RWPE2 (cell line): ENCODE data around the gene NKD2.

ENCODE experiments used
- ATAC-seq: fragments of 200-7000 bp; cut with Tn5 transposase; 3 replicates; pipeline ENCODE4 v1.9.1; 2021; ENCODE audit warnings: low read depth
- DNase-seq: peaks from one replicate; pipeline ENCODE4 v3.0.0-alpha.2; 2020; ENCODE audit warnings: low spot score
- H3K27ac ChIP-seq: fragments of 450-650 bp; 2 replicates; pipeline ENCODE4 v1.5.1; 2017; ENCODE audit warnings: mild to moderate bottlenecking; ENCODE audit not compliant: poor library complexity, severe bottlenecking
- H3K27me3 ChIP-seq: fragments of 250-450 bp; sonication (Bioruptor Pico); 2 replicates; pipeline ENCODE4 v1.5.1; 2021; ENCODE audit warnings: mild to moderate bottlenecking, moderate library complexity; ENCODE audit not compliant: insufficient read depth, poor library complexity, severe bottlenecking
- H3K36me3 ChIP-seq: fragments of 250-450 bp; sonication (Bioruptor Pico); 2 replicates; pipeline ENCODE4 v1.5.1; 2020; ENCODE audit warnings: low read depth, mild to moderate bottlenecking, moderate library complexity
- H3K4me1 ChIP-seq: fragments of 250-450 bp; sonication (Bioruptor Pico); 2 replicates; pipeline ENCODE4 v1.5.1; 2021; ENCODE audit warnings: mild to moderate bottlenecking, moderate library complexity; ENCODE audit not compliant: insufficient read depth, poor library complexity, severe bottlenecking
- H3K4me3 ChIP-seq: fragments of 250-450 bp; sonication (Bioruptor Pico); 2 replicates; pipeline ENCODE4 v1.5.1; 2021; ENCODE audit warnings: mild to moderate bottlenecking, moderate library complexity; ENCODE audit not compliant: severe bottlenecking
- H3K9me3 ChIP-seq: fragments of 250-450 bp; sonication (Bioruptor Pico); 2 replicates; pipeline ENCODE4 v1.5.1; 2021; ENCODE audit warnings: mild to moderate bottlenecking, moderate library complexity; ENCODE audit not compliant: severe bottlenecking
- TF ChIP-seq, protein P1 (sequence below): fragments of 450-650 bp; IDR thresholded peaks from one replicate; pipeline ENCODE4 v1.5.1; 2017; ENCODE audit warnings: mild to moderate bottlenecking, moderate library complexity; ENCODE audit not compliant: poor library complexity, severe bottlenecking

The NKD2 gene

DNA sequence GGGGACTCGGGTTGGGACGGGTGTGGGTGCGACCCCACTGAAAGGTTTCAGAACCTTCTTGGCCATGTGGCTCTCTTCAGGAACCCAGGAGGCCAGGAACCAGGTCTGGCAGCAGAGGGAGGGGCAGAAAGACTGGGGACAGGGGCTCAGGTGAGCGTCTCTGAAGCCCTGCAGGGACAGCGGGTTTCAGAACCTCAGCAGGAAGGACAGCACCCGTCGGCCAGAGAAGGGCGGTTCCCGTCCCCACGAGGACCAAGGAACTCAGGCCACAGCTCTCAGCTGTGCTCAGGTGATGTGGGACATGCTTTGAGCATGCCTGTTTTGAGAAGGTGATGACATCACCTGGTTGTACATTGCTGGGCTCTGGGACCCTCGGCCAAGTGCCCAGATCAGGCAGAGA, 77.5 kb downstream of the NKD2 start:
- Histone ChIP-seq H3K9me3 (no peaks in the 10 kb centered on the region), H3K4me1 (no peaks in the 10 kb centered on the region), H3K27me3 (no peaks in the 10 kb centered on the region), H3K27ac (no peak overlapping the region), H3K4me3 (no peak overlapping the region), H3K36me3 (no peaks in the 10 kb centered on the region)
- ATAC-seq: no peak
- no peak for DNase-seq
- TF ChIP-seq, protein P1, sequence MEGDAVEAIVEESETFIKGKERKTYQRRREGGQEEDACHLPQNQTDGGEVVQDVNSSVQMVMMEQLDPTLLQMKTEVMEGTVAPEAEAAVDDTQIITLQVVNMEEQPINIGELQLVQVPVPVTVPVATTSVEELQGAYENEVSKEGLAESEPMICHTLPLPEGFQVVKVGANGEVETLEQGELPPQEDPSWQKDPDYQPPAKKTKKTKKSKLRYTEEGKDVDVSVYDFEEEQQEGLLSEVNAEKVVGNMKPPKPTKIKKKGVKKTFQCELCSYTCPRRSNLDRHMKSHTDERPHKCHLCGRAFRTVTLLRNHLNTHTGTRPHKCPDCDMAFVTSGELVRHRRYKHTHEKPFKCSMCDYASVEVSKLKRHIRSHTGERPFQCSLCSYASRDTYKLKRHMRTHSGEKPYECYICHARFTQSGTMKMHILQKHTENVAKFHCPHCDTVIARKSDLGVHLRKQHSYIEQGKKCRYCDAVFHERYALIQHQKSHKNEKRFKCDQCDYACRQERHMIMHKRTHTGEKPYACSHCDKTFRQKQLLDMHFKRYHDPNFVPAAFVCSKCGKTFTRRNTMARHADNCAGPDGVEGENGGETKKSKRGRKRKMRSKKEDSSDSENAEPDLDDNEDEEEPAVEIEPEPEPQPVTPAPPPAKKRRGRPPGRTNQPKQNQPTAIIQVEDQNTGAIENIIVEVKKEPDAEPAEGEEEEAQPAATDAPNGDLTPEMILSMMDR: no peak

DNA sequence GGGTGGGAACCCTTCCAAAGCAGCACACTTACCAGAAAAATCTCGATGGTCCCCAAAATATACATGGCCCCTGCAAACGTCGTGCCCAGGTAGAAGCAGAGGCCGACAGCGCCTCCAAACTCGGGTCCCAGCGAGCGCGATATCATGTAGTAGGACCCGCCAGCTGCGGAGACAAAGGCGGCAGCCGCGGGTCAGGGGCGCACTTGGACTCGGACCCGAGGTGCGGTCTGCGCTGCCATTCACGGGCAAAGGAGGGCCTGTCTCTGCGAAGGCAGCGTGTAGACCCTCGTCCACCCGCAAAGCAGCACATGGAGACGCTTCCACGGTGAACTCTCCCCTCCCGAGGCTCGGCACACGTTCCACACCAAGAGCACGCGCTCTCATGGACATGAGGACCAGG, 78.3 kb downstream of the NKD2 start:
- DNase-seq (no peak), ATAC-seq (no peak)
- TF ChIP-seq, protein P1: no peak
- Histone ChIP-seq H3K27ac (no peak overlapping the region), H3K4me3 (no peak overlapping the region), H3K9me3 (no peaks in the 10 kb centered on the region), H3K36me3 (no peaks in the 10 kb centered on the region), H3K27me3 (no peaks in the 10 kb centered on the region), H3K4me1 (no peaks in the 10 kb centered on the region)

DNA sequence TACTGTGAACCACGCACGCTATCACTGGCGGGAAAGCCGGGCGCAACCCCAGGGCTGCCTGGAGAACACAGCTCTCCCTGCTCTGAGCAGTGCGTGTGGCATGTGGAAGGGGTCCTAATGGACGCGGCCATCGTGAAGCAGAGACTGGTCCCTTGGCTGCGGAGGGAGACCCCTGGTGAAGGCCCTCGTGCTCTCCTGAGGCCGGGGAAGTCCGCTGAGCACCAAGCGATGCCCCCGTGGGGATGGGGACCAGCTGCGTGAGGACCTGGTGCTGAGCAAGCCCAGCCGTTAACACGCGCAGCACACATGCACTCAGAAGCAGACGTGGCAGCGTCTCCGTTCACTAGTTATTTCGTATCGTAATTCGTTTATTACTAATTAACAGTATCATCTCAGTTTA, 78.8 kb downstream of the NKD2 start:
- H3K4me1 ChIP-seq: no peaks in the 10 kb centered on the region
- no peak overlapping the region for H3K27ac ChIP-seq
- H3K9me3 ChIP-seq: no peaks in the 10 kb centered on the region
- H3K36me3 ChIP-seq: no peaks in the 10 kb centered on the region
- TF ChIP-seq, protein P1: no peak
- no peaks in the 10 kb centered on the region for H3K27me3 ChIP-seq
- DNase-seq (no peak), ATAC-seq (no peak)
- no peak overlapping the region for H3K4me3 ChIP-seq

DNA sequence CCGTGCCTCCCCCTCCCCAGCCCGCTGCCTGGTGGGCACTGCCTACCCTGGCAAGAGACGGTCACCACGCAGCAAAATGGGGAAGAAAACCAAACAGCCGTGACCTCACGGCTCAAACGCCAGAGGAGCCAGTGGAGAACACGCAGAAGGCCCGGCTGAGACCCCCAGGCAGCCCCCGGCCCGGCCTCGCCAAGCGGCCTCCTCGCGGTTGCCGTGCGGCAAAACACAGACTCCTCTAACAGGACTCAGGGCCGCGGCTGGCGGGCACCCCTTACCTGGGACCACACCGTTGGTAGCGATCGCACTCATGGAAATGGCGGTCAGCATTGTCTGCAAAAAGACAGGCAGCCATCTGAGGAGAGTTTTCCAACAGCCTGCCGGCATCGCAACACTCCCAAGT, 79.4 kb downstream of the NKD2 start:
- TF ChIP-seq, protein P1: no peak
- ATAC-seq: no peak
- H3K4me3 ChIP-seq: no peak overlapping the region
- no peaks in the 10 kb centered on the region for H3K4me1 ChIP-seq
- no peak overlapping the region for H3K27ac ChIP-seq
- DNase-seq: no peak
- H3K36me3 ChIP-seq: no peaks in the 10 kb centered on the region
- no peaks in the 10 kb centered on the region for H3K27me3 ChIP-seq
- H3K9me3 ChIP-seq: no peaks in the 10 kb centered on the region
